SU-DHL-6 (cell line): ENCODE measurements around the gene HOXA9.

Experiments used
- H2AFZ ChIP-seq: fragments of 200-600 bp; sonication (generic); 2 replicates; pipeline ENCODE4 v1.6.1; 2014; ENCODE audit warnings: low read depth, mild to moderate bottlenecking, moderate library complexity, mixed read lengths, antibody characterized with exemption, low read length; ENCODE audit not compliant: severe bottlenecking
- H3F3A ChIP-seq: fragments of 200-600 bp; shearing (Covaris generic); 2 replicates; pipeline ENCODE4 v1.6.0; 2016; ENCODE audit warnings: antibody characterized with exemption, mild to moderate bottlenecking; ENCODE audit not compliant: insufficient read depth
- H3K27ac ChIP-seq: fragments of 200-600 bp; sonication (generic); 2 replicates; pipeline ENCODE4 v1.5.1; 2016; ENCODE audit warnings: low read depth, mild to moderate bottlenecking, low read length, moderate library complexity, mixed read lengths
- H3K27me3 ChIP-seq: fragments of 200-600 bp; sonication (generic), shearing (Covaris generic); 2 replicates; pipeline ENCODE4 v1.6.0; 2014; ENCODE audit warnings: mild to moderate bottlenecking, low read length
- H3K36me3 ChIP-seq: fragments of 200-600 bp; sonication (generic); 2 replicates; pipeline ENCODE4 v1.6.1; 2014; ENCODE audit warnings: mild to moderate bottlenecking, low read length, mixed read lengths
- H3K4me2 ChIP-seq: fragments of 300-600, 200-600 bp; shearing (Covaris generic), sonication (generic); 2 replicates; pipeline ENCODE4 v1.6.0; 2014; ENCODE audit warnings: low read length, low read depth, mild to moderate bottlenecking; ENCODE audit not compliant: poor library complexity, severe bottlenecking
- H3K4me3 ChIP-seq: fragments of 200-600 bp; sonication (generic); 2 replicates; pipeline ENCODE4 v1.5.1; 2014; ENCODE audit warnings: antibody characterized with exemption, low read length, mild to moderate bottlenecking, mixed read lengths; ENCODE audit not compliant: insufficient read depth, poor library complexity, severe bottlenecking
- H3K79me2 ChIP-seq: fragments of 200-600 bp; sonication (generic); 2 replicates; pipeline ENCODE4 v1.6.1; 2014; ENCODE audit warnings: mild to moderate bottlenecking, low read length, moderate library complexity; ENCODE audit not compliant: insufficient read depth
- H3K9ac ChIP-seq: fragments of 200-600 bp; sonication (generic); 2 replicates; pipeline ENCODE4 v1.7.0; 2014; ENCODE audit warnings: mild to moderate bottlenecking, low read length
- H3K9me2 ChIP-seq: fragments of 200-600 bp; sonication (generic); replicated peaks from 2 replicates; pipeline ENCODE4 v1.6.1; 2014; ENCODE audit warnings: low read length; ENCODE audit not compliant: insufficient read depth
- H3K9me3 ChIP-seq: fragments of 200-600 bp; sonication (generic); 2 replicates; pipeline ENCODE4 v1.6.1; 2014; ENCODE audit warnings: low read length, mixed read lengths; ENCODE audit not compliant: insufficient read depth
- H4K20me1 ChIP-seq: fragments of 200-600 bp; sonication (generic); 2 replicates; pipeline ENCODE4 v1.6.1; 2014; ENCODE audit warnings: low read depth, mild to moderate bottlenecking, antibody characterized with exemption, low read length, moderate library complexity, mixed read lengths
- CTCF ChIP-seq: fragments of 200-600 bp; sonication (generic); IDR thresholded peaks from one replicate; pipeline ENCODE4 v1.5.1; 2017; ENCODE audit warnings: antibody characterized with exemption, mild to moderate bottlenecking, low read length, moderate library complexity; ENCODE audit not compliant: insufficient read depth, poor library complexity, severe bottlenecking
- EZH2phosphoT487 ChIP-seq: fragments of 200-600 bp; sonication (generic), shearing (Covaris generic); conservative IDR thresholded peaks from 2 replicates; pipeline ENCODE4 v1.6.1; 2018; ENCODE audit warnings: mild to moderate bottlenecking, antibody characterized with exemption, low read length, moderate library complexity, mixed read lengths

The HOXA9 gene

GRCh38 chr7:27132978-27133377 lies 32.4 kb downstream of the HOXA9 start:
- TF ChIP-seq EZH2phosphoT487: no peak
- TF ChIP-seq CTCF: no peak
- H3K9me3 ChIP-seq: no peaks in the 10 kb centered on the region
- no peak overlapping the region for H3K9ac ChIP-seq
- no peak overlapping the region for H2AFZ ChIP-seq
- no peaks in the 10 kb centered on the region for H3K27me3 ChIP-seq
- H3K79me2 ChIP-seq: no peaks in the 10 kb centered on the region
- H3K9me2 ChIP-seq: no peaks in the 10 kb centered on the region
- H4K20me1 ChIP-seq: no peaks in the 10 kb centered on the region
- H3K27ac ChIP-seq: no peak overlapping the region
- H3K36me3 ChIP-seq: no peaks in the 10 kb centered on the region
- H3K4me2 ChIP-seq: no peak overlapping the region
- H3K4me3 ChIP-seq: no peak overlapping the region
- peaks cover 7% of the 10 kb centered on the region; the same call in 1 of the 2 replicates for H3F3A ChIP-seq

- Histone ChIP-seq H3K9me3 (no peaks in the 10 kb centered on the region), H4K20me1 (no peaks in the 10 kb centered on the region), H3K4me2 (no peak overlapping the region), H3K4me3 (no peak overlapping the region), H2AFZ (no peak overlapping the region), H3K27me3 (no peaks in the 10 kb centered on the region), H3K9me2 (no peaks in the 10 kb centered on the region), H3K9ac (no peak overlapping the region), H3F3A (peaks cover 7% of the 10 kb centered on the region; the same call in 1 of the 2 replicates), H3K79me2 (no peaks in the 10 kb centered on the region), H3K36me3 (no peaks in the 10 kb centered on the region), H3K27ac (no peak overlapping the region)
- TF ChIP-seq CTCF: no peak
- TF ChIP-seq EZH2phosphoT487: no peak
Measured at GRCh38 chr7:27132214-27132613, 33.1 kb downstream of the HOXA9 start.

- Histone ChIP-seq H4K20me1 (no peaks in the 10 kb centered on the region), H3K27me3 (no peaks in the 10 kb centered on the region), H2AFZ (peak overlapping the region; percentile 95), H3K9me3 (no peaks in the 10 kb centered on the region), H3K4me2 (peak overlapping the region; percentile 65), H3K36me3 (no peaks in the 10 kb centered on the region), H3K27ac (peak overlapping the region; percentile 66; the same call in 1 of the 2 replicates), H3K4me3 (peak overlapping the region; percentile 82), H3K9ac (peak overlapping the region; percentile 84), H3F3A (peaks cover 7% of the 10 kb centered on the region; the same call in 1 of the 2 replicates), H3K9me2 (no peaks in the 10 kb centered on the region), H3K79me2 (no peaks in the 10 kb centered on the region)
- no peak for TF ChIP-seq EZH2phosphoT487
- no peak for TF ChIP-seq CTCF
Measured at GRCh38 chr7:27131390-27131819, 33.9 kb downstream of the HOXA9 start.
